Measurements from ENCODE around the gene FCF1.
A peak's percentile ranks its signal among the peaks of the same experiment; 100 is the strongest.

FCF1 gene, protein sequence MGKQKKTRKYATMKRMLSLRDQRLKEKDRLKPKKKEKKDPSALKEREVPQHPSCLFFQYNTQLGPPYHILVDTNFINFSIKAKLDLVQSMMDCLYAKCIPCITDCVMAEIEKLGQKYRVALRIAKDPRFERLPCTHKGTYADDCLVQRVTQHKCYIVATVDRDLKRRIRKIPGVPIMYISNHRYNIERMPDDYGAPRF

DNA sequence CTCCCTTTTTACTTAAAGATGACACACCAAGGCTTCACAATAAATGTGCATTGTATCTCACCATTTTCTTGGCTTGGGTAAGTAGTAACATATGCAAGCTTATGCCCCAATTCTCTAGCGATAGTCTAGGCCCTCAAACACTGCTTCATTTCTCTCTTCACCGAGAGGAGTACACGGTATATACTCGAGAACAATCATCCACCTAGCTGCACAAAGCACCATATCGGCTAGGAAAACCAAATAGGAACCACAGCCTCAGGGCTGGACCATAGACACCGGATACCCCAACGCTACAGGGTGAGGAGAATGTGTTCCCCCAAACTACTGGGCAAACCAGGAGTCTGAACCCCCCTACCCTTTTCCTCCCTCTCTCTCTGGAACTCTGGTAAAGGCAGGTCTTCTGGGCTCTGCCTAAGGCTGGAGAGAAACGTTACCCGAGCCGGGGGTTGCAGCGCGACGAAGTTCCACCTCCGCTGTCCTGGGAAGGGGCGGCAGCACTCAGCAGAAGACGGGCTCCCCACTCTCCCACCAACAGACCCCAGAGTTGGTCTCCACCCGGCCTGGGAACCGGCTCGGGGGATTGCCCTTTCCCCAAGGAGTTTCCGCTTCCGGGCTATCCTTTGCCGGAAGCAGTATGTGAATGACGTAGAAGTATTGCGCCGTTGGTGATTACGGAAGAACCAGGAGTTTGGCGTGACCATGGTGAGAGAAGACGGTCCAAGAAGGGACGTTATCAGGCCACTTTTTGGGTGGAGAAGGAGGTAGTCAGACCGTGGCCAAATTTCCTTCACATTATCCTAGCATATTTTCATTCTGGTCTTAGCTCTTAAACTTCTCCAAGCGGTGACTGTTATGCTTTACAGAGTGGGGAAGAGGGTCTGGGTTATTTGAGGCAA, at the start of gene FCF1, which contains the start of gene AREL1:
Gene FCF1 (plus strand): TSS at position 646 of the 896 bp plus-strand sequence. CDS start 54 bp downstream, at position 700.
Gene AREL1 (minus strand): TSS at position 582 of the 896 bp plus-strand sequence. CDS start 27,465 bp downstream, outside the sequence.
- peak; percentile 59 for DNase-seq (ENCODE audit: low read depth)

DNA sequence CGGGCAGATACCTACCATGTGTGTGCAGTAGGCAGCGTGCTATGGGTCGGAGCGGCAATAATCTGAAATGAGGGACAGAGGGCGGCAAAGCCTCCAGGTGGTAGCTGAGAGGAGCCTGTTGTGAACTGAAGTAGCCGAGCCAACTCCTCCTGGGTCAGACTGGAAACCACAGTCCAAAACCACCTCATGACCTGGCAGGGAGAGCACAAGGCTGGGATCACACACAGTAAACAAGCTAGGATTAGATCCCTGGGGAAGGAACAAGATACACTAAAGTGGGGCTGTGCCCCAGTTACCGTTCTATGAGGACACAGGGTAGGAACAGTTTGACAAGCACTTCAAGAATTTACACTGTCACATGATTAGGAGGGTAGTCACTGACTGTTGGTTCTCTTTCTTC, 49.1 kb upstream of the FCF1 start:
- no peak for DNase-seq (ENCODE audit: low read depth)

DNA sequence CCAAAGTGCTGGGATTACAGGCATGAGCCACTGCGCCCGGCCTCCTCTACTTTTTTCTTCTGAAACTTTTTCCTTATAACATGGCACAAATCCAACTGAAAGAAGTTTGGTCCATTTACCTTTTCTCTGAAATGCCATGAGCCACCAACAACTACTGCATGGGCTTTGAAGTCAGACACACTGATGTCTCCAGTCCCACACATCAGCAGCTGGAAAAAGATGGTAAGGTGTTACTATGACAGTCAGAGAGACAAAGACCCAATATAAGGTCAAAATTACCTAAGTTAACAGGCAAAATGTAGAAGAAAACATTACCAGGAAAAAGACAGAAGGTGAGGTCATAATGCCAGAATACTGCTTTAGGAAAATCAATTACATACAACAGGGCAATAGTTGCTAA, 48.2 kb upstream of the FCF1 start:
- no peak for DNase-seq (ENCODE audit: low read depth)

DNA sequence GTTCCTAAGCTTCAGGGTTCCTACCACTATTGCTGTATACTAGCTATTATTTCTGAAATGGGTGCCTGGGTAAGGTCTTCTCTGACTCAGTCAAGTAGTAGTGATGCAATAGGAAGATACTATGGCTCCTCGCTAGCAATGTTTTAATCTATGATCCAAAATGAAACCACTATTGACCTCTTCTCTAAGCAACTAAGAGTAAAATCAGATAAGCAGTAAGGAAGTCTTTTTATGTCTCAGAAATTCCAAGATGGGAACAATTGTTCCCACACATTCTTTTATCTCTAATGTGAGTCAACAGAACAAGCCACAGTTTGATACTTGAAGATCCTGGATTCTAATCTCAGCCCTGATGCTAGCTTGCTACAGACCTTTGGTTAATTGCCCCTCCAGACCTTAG, 45.2 kb upstream of the FCF1 start:
- DNase-seq (ENCODE audit: low read depth): no peak

DNA sequence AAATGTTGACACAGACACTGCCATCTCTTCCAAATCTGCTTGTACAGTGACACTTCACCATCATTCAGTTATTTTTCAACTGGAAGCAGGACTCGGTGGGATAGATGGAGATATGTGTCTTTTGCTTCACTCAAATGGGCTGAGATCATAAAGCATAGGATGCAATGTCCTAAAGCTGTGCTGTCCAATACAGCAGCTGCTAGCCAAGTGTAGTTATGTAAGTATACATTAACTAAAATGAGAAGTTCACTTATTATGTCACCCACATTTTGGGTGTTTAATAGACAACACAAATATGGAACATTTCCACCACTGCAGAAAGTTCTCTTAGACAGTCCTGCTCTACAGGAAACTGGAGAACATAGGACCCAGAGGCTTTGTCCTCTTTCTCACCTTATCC, 43.7 kb upstream of the FCF1 start:
- no peak for DNase-seq (ENCODE audit: low read depth)

DNA sequence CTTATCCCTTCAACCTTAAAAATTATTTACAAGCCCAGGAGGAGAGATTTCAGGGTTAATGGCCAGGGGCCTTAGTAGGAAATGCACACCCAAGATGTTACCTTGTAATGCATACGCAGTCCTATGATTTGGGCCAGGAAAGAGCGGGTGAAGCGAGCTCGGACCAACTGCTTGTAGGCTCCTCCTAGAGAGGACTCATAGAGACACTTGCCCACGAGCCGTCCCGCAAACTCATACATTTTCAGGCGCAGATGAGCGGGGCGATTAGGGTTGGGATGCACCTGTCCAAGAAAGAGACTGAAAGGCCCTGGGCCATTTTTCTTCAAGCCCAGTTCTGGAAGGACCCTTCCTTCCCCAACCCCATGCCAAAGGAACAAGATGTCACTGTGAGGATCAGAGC, 43.1 kb upstream of the FCF1 start:
- DNase-seq (ENCODE audit: low read depth): no peak

DNA sequence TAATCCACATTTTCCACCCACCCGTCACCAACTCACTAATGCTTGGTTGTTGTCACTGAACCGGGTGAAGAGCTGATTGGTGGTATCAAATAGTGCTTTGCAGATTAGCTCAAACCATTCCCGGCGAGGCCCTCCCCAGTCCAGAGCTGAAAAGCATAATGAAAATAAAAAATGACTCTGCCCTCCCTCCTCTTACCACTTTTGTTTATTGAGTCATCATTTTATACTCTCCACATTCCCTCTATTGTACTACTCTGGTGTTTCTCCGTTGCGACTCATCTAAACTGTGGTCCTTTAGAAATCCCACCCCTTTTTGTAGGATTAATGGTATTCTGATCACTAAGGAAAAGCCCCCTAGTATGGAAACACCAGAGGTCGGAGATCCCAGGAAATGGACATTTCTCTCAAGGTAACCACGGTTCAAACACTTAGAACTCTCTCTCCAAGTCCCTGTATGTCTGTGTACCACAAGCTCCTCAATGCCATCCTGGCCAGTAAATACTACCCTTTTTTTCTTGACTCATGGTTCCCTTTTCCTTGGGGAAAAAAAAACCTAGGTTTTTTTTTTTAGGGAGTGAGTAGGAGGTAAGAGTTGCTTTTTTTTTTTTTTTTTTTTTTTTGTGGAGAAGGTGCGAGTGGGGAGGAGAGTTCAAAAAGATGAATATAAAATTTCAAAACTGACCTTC, 42.1 kb upstream of the FCF1 start:
- no peak for DNase-seq (ENCODE audit: low read depth)

DNA sequence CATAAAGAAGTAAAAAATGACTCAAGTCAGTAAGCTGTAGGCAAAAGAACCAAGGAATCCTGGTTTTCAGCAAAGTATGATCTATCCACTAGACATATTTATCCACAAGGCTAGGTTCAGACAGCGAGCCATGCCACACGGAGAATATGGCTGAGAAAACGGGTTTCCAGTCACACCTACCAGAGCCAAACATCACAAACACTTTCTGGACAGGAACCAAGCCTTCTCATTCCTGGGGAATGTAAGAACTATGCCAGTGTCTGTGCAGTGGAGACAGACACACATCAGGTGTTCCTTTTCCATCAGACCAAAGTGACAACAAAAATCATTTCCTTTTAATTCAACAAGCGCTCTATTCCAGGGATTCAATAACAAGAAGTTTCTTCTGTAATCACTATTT, 41.2 kb upstream of the FCF1 start:
- DNase-seq (ENCODE audit: low read depth): no peak

DNA sequence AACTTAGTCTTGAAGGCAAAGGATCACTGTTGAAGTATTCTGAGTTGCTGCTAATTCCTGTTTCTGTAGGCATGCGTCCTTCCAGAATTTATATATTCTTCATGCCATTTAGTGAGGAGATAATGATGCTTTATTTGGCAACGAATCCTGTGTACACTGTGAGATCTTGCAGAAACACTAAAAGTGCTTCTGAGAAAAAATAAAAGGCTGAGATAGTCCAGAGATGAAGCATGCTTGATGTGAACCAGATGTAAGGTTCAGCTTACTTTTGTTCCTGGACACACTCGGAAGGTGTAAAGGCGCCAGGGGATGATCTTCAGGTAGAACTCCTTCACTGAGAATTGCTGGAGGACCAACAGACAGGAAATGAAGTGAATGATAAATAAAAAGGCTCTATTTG, 39.2 kb upstream of the FCF1 start:
- no peak for DNase-seq (ENCODE audit: low read depth)

DNA sequence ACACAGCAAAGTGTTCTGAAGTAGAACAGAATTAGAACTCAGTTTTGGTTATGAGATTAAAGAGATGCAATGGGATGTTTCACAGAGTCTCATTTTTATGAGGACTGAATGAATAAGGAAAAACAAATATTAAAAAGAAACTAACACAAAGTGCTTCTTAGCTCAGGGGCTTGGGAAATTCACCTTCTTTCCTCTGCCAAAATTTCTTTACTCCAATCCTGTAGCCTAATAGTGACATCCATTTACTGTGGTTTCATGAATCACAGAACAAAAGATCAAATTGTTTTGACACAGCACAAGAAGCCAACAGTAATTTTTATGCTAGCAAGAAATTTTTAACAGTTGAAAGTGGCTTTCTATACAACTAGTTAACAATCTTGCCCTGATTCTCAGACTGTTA, 37.7 kb upstream of the FCF1 start:
- DNase-seq (ENCODE audit: low read depth): no peak

DNA sequence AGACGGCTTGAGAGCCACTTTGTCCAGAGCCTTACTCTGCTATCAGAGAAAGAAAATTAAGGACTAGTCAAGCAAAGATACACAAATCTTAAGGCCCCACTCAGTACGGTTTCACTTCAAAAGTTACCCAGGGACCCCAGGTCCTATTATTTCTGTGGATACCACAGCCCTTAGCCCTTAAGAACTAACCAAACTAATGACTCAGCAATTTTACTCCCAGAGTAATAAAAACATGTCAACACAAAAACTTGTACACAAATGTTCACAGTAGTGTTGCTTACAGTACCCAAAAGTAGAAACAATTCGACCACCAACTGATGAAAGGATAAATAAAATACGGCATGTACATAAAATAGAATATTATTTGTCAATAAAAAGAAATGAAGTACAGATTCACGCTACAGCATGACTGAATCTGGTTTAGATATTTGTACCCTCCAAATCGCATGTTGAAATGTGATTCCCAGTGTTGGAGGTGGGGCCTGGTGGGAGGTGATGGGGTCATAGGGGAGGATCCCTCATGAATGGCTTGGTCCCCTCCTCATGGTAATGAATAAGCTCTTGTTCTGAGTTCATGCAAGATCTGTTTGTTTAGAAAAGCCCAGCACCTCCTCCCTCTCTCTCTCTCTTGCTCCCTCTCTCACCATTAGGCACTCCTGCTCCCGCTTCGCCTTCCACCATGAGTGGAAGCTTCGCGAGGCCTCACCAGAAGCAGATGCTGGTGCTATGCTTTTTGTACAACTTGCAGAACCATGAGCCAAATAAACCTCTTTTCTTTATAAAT, 30.6 kb upstream of the FCF1 start:
- no peak for DNase-seq (ENCODE audit: low read depth)

DNA sequence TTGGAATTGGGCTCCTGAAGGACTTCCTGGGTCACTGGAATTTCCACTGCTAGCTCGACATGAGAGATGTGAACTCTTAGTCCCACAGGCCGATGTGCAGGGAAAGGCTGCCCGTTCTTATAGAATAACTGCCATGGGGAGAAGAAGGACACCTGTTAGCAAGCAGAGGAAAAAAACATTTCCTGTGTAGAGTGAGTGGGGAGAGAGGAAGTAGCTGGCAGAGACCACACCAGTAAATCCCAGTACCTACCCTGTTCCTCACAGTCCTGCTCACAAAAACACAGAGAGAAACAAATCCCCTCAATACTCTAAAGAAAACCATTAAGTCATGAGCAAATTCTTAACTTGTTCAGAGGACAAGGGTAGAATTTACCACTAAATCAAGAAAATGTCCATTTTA, 29.5 kb upstream of the FCF1 start:
- DNase-seq (ENCODE audit: low read depth): no peak

DNA sequence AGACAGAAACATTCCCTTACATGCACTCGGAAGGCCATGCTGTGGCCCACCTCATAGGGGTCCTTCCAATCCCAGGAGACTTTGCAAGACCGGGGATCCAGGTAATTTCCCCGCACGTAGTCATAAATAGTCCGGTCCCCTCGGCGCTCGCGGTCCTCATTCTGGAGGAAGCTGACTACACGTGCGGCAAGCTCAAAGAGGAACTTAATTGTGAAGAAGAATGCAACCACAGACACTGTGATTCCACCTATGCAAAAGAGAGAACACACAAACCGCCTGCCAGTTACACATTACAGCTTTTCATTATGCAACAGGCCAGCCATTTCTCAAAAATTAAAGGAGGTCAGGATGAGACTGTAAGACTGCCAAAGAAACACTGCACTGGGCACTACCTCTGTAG, 28.5 kb upstream of the FCF1 start:
- no peak for DNase-seq (ENCODE audit: low read depth)

DNA sequence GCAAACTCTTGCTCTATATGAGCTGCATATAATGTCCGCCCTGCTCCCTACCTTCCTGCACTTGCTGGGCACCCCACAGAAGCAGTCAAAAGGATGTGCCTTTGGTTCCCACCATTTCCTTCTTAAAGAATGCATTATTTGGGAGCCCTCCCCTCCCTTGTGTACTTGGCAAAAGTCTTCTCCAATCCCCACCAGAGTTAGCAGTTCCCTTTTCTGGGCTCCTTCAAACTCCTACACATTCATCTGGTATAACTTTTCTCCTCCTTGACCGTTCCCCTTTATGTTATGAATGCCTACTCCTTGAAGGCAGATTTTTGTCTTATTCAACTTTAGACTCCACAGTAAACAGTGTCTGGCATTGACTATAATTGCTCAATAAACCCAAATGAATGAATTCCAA, 27.9 kb upstream of the FCF1 start:
- no peak for DNase-seq (ENCODE audit: low read depth)

DNA sequence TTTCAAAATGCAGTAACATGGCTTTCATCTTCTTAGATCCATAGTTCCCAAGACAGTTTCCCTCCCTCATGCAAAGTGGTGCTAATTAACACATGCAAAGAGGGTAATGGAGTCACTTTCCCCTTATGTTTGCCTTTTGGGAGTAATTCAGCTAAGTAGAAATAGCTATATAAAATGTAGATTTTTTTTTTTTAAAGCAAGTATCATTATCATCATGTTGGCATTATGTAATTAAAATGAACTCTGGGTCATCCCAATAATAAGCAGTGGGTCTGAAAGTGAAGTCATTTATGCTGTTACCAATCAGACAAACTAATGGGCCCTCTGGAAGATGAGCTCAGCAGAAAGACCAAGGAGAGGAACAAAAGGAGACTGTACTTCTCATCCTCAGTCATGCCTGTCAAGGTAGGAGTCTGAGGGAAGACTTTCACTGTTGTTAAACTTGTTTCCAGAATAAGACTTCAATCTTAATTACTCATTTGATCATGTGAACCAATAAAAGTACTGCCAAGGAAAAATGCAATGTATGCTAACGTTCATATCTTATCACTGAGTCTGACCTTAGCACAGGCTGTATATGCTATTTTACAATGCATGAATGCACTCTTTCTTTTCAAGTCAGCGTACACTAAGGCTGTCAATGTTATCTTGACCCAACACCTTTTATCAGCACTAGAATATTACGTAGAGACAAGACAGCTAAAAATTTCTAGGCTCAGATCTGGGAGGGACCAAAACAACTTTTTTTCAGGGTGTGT, 26.8 kb upstream of the FCF1 start:
- no peak for DNase-seq (ENCODE audit: low read depth)

DNA sequence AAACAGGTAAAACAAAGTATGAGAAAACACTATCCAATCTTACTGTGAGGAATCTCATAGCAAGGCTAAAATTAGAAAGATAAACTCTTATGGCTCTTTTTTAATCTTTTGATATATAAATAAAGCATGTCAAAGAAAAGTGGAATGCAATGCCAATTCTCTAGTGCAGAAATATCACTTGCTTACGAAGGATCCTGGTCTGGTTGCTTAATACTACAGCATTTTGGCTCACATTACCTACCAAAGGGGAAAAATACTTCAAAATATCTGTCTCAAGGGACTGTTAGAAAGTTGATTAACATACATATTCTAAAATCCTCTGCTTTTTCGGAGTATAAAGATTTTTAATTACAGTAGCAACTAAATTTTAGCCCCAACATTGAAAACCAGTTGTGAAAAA, 21.5 kb upstream of the FCF1 start:
- DNase-seq (ENCODE audit: low read depth): no peak

DNA sequence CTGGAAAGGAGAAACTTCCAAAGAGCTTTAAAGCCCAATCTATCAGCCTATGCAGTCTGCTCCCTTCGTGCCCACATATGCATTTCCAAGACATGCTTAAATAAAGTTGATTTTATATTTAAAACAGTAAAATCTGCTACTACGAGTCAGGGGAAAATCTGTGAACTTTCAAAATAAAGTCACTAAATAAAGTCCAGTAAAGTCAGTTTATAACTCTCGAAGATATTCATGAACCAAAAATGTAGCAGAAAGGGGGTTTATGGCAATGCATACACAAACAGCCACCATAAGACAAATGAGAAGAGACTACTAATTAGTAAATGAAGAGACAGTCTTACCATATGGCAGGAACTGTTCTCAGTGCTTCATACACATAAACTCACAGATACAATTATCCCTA, 19.8 kb upstream of the FCF1 start:
- DNase-seq (ENCODE audit: low read depth): no peak

DNA sequence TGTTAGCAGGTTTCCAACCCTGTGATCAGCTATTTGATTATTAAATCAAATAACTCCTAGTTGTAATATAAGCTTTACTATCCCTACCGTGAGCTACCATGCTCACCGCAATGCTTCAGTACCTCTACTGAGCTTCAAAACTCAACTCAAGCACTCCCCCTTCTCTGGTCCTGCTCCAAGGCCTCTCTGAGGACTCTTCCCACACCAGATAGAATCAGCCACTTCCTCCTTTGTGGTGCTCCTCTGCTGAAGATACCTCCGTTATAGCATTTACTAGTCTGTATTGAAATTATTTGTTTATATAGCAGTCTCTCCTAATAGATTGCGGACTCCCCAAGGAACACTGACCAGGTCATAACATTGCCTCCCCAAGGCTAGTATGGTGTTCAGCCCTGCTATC, 17.5 kb upstream of the FCF1 start:
- DNase-seq (ENCODE audit: low read depth): no peak

DNA sequence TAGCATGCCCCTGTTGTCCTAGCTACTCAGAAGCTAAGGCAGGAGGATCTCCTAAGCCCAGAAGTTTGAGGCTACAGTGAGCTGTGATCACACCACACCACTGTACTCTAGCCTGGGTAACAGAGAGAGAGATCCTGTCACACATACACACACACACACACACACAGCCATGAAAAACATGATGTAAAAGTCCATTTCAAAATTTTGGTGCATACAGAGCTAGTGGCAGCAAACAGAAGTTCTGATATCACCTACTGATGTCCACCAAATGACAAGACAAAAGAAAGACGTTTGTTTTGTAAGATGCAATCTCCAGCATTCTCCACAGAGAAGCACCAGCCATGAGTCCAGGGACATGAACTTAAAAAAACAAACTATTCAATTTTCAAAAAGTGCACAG, 15.9 kb upstream of the FCF1 start:
- DNase-seq (ENCODE audit: low read depth): no peak

DNA sequence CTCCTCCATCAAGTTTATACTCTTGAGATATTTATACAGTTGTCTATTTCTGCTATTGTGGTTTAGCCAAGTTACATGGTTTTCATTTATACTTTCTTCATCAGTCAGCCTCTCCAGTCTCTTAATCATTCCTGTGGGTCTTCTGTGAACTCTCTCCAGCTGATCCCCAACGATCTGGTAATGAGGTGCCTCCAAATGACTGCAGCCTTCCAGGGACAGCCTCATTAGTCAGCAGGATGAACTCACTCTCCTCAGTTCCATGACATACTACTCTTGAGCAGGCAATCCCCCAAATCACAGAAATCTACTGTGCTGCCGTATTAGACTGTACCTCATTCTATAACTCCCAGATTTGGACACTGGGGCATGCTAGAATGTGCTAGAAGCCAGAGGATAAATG, 15.4 kb upstream of the FCF1 start:
- DNase-seq (ENCODE audit: low read depth): no peak

DNA sequence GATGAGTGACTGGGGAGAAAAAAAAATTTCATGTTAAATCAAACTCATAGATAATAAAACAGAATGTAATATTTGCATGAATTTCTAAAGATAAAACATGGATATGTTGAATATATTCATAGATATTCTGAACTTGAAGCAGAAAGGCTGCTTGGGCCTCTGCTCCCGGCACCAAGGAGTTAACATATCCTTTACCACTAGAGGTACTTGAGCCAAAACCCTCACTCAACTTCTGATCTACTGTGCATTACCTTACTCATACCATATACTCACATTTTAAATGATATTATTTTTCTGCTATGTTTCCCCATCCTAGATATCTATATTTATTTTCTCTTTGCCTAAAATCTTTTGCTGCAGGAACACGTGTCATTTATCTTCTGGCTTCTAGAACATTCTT, 15.0 kb upstream of the FCF1 start:
- no peak for DNase-seq (ENCODE audit: low read depth)

DNA sequence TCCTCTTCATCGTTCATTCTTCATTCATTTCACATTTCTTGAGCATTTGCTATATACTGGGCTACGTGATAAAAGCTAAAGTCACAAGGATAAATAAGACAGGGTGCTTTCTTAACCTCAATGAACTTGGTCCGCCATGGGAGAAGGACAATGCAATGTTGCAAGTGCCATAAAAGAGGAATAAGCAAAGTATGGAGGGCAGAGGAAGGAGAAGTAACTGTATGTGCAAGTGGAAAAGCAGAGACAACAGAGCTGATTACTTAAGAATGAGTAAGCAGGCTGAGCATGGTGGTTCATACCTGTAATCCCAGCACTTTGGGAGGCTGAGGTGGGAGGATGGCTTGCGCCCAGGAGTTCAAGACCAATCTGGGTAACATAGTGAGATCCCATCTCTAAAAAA, 14.5 kb upstream of the FCF1 start:
- DNase-seq (ENCODE audit: low read depth): no peak
